OCI-LY7 (cell line): ENCODE results near the gene COL4A1. TPM values are rescaled to one million over a fixed set of nuclear protein-coding genes. Genes with fewer than 3 reads are reported as not detected.

Experiments used
- BruUV-seq: library from RNA; stranded (reverse); fragments of 400-500 nt; replicated peaks from 2 replicates; lab custom pipeline; 2021; lab: Mats Ljungman, UMichigan
- CTCF ChIA-PET: fragments of 300-600 bp; sonication (Branson Sonifier 250); formaldehyde crosslinking; loops from one replicate; lab custom pipeline; 2022; ENCODE audit warnings: antibody characterized with exemption; ENCODE audit not compliant: unreplicated experiment; lab: Charles Lee
- POLR2A ChIA-PET: fragments of 300-600 bp; sonication (Branson Sonifier 250); formaldehyde crosslinking; loops from one replicate; lab custom pipeline; 2022; ENCODE audit warnings: antibody characterized with exemption; lab: Charles Lee
- DNase-seq: peaks from one replicate; pipeline ENCODE4 v3.0.0-alpha.2; 2015; ENCODE audit warnings: low spot score
- H2AFZ ChIP-seq: fragments of 200-600 bp; sonication (generic), shearing (Covaris generic); 2 replicates; pipeline ENCODE4 v1.6.1; 2014; ENCODE audit warnings: mild to moderate bottlenecking, antibody characterized with exemption, low read length, moderate library complexity
- H3K27ac ChIP-seq: fragments of 200-600 bp; sonication (generic); 2 replicates; pipeline ENCODE4 v1.5.1; 2014; ENCODE audit warnings: mixed run types, low read depth, mild to moderate bottlenecking, moderate library complexity, low read length, inconsistent platforms; ENCODE audit not compliant: poor library complexity, severe bottlenecking
- H3K36me3 ChIP-seq: fragments of 200-600 bp; sonication (generic); 2 replicates; pipeline ENCODE4 v1.6.1; 2014; ENCODE audit warnings: mild to moderate bottlenecking, antibody characterized with exemption, low read length, moderate library complexity, mixed read lengths; ENCODE audit not compliant: insufficient read depth
- H3K4me1 ChIP-seq: fragments of 200-600 bp; sonication (generic); 2 replicates; pipeline ENCODE4 v1.5.1; 2014; ENCODE audit warnings: mild to moderate bottlenecking, low read length; ENCODE audit not compliant: insufficient read depth, poor library complexity, severe bottlenecking
- H3K4me2 ChIP-seq: fragments of 200-600 bp; sonication (generic); 2 replicates; pipeline ENCODE4 v1.6.1; 2014; ENCODE audit warnings: mild to moderate bottlenecking, low read length
- H3K4me3 ChIP-seq: fragments of 200-600 bp; sonication (generic); 2 replicates; pipeline ENCODE4 v1.5.1; 2014; ENCODE audit warnings: mild to moderate bottlenecking, low read depth, low read length; ENCODE audit not compliant: poor library complexity, severe bottlenecking
- H3K79me2 ChIP-seq: fragments of 200-600 bp; sonication (generic); 2 replicates; pipeline ENCODE4 v1.6.1; 2016; ENCODE audit warnings: low read depth, mild to moderate bottlenecking, low read length, moderate library complexity, mixed read lengths; ENCODE audit not compliant: insufficient read depth
- H3K9me2 ChIP-seq: fragments of 200-600 bp; sonication (generic); 2 replicates; pipeline ENCODE4 v1.6.1; 2016; ENCODE audit warnings: mild to moderate bottlenecking, low read length, mixed read lengths; ENCODE audit not compliant: insufficient read depth
- H3K9me3 ChIP-seq: fragments of 200-600 bp; sonication (generic); 2 replicates; pipeline ENCODE4 v1.6.1; 2014; ENCODE audit warnings: mild to moderate bottlenecking, mixed run types, low read length, mixed read lengths
- H4K20me1 ChIP-seq: fragments of 200-600 bp; sonication (generic); 2 replicates; pipeline ENCODE4 v1.6.1; 2014; ENCODE audit warnings: mild to moderate bottlenecking, antibody characterized with exemption, low read length, moderate library complexity, mixed read lengths; ENCODE audit not compliant: insufficient read depth
- CTCF ChIP-seq: fragments of 200-600 bp; sonication (generic); conservative IDR thresholded peaks from 2 replicates; pipeline ENCODE4 v1.5.1; 2014; ENCODE audit warnings: mild to moderate bottlenecking, antibody characterized with exemption, low read length, moderate library complexity, mixed read lengths
- EZH2phosphoT487 ChIP-seq: fragments of 200-600 bp; sonication (generic); IDR thresholded peaks from 2 replicates; pipeline ENCODE4 v1.6.1; 2018; ENCODE audit warnings: low read depth, borderline replicate concordance, mild to moderate bottlenecking, mixed run types, antibody characterized with exemption, low read length, moderate library complexity, mixed read lengths
- intact Hi-C: fragments of 100-400 bp; cut with micrococcal nuclease; formaldehyde crosslinking; loops from one replicate; pipeline ENCODE4 v1.10.0; 2022; ENCODE audit not compliant: unreplicated experiment
- total RNA-seq, 2 experiments: library from RNA; depleted of rRNA in 1 of 2; stranded (reverse); fragments of >200 nt in 1 of 2; shearing (Covaris generic) in 1 of 2; gene quantifications; 2 replicates each; pipeline ENCODE4 v1.2.3, GENCODE V29; 2014 to 2022

The COL4A1 gene
- total RNA-seq, 2 experiments from 2014 or later, result 0.06 TPM; not detected in 1

GRCh38 chr13:110312339-110313031 is 5.5 kb upstream of the COL4A1 start:
- no peaks in the 10 kb centered on the region for H3K79me2 ChIP-seq
- no peaks in the 10 kb centered on the region for H3K36me3 ChIP-seq
- no TSS peak for BruUV-seq
- no peaks in the 10 kb centered on the region for H3K4me1 ChIP-seq
- H3K27ac ChIP-seq, result no peak overlapping the region
- no peak for DNase-seq
- H2AFZ ChIP-seq, result no peak overlapping the region
- no peaks in the 10 kb centered on the region for H4K20me1 ChIP-seq
- no peaks in the 10 kb centered on the region for H3K9me2 ChIP-seq
- ChIA-PET POLR2A (no interaction called here), CTCF (no interaction called here)
- intact Hi-C loops, result no loop called here
- no peaks in the 10 kb centered on the region for H3K9me3 ChIP-seq
- no peak overlapping the region for H3K4me2 ChIP-seq
- no peak overlapping the region for H3K4me3 ChIP-seq
- TF ChIP-seq CTCF (no peak), EZH2phosphoT487 (no peak)

GRCh38 chr13:110311443-110312338 is 4.7 kb upstream of the COL4A1 start:
- no peak overlapping the region for H3K27ac ChIP-seq
- no peaks in the 10 kb centered on the region for H3K36me3 ChIP-seq
- H3K4me3 ChIP-seq, result no peak overlapping the region
- intact Hi-C loops, result no loop called here
- no peaks in the 10 kb centered on the region for H3K79me2 ChIP-seq
- H3K9me3 ChIP-seq, result no peaks in the 10 kb centered on the region
- POLR2A ChIA-PET, result no interaction called here
- no peak overlapping the region for H2AFZ ChIP-seq
- BruUV-seq, result no TSS peak
- DNase-seq, result no peak
- no peaks in the 10 kb centered on the region for H3K4me1 ChIP-seq
- no peak overlapping the region for H3K4me2 ChIP-seq
- no peaks in the 10 kb centered on the region for H4K20me1 ChIP-seq
- CTCF ChIA-PET, result no interaction called here
- no peak for TF ChIP-seq CTCF
- TF ChIP-seq EZH2phosphoT487, result no peak
- no peaks in the 10 kb centered on the region for H3K9me2 ChIP-seq
